Activated B cell treated with CpG ODN at 0.5 μM for 24 hours (primary cell): ENCODE measurements around the gene AMPD2. TPM values are rescaled to one million over a fixed set of nuclear protein-coding genes. Genes with fewer than 3 reads are reported as not detected.
"Not testable (repeated sequence)": the region's sequence is repeated elsewhere in the genome, so short reads cannot be mapped to it uniquely, and the experiment has no call there.

Experiments used
- ATAC-seq: fragments of 200-7000 bp; cut with Tn5 transposase; one replicate; pipeline ENCODE4 v1.10.0; 2021; ENCODE audit warnings: low read depth, mild to moderate bottlenecking, moderate library complexity
- CTCF ChIA-PET: fragments of 350-600 bp; sonication (Branson Sonifier 250); formaldehyde crosslinking; loops from one replicate; lab custom pipeline; 2021; ENCODE audit warnings: antibody characterized with exemption; lab: Charles Lee
- POLR2A ChIA-PET: fragments of 350-600 bp; sonication (Branson Sonifier 250); formaldehyde crosslinking; loops from one replicate; lab custom pipeline; 2021; ENCODE audit warnings: antibody characterized with exemption; lab: Charles Lee
- DNase-seq: peaks from one replicate; pipeline ENCODE4 v3.0.0; 2022
- H3K27ac Mint-ChIP-seq: one replicate; pipeline ENCODE4 v1.8.0; 2020; ENCODE audit warnings: mixed read lengths
- H3K27me3 Mint-ChIP-seq: one replicate; pipeline ENCODE4 v1.8.0; 2021; ENCODE audit warnings: mixed read lengths
- H3K36me3 Mint-ChIP-seq: one replicate; pipeline ENCODE4 v1.8.0; 2021; ENCODE audit warnings: low read depth, mixed read lengths
- H3K4me1 Mint-ChIP-seq: one replicate; pipeline ENCODE4 v1.8.0; 2021; ENCODE audit warnings: mixed read lengths
- H3K4me3 Mint-ChIP-seq: one replicate; pipeline ENCODE4 v1.8.0; 2020; ENCODE audit warnings: mild to moderate bottlenecking, mixed read lengths
- H3K9me3 Mint-ChIP-seq: one replicate; pipeline ENCODE4 v1.8.0; 2020; ENCODE audit warnings: mixed read lengths
- intact Hi-C: fragments of 100-400 bp; cut with micrococcal nuclease; formaldehyde crosslinking; loops from one replicate; pipeline ENCODE4 v1.15.1; 2024
- total RNA-seq: library from RNA; stranded (reverse); gene quantifications from 2 replicates; pipeline ENCODE4 v1.2.3, GENCODE V29; 2022
- TF ChIP-seq, protein P1 (sequence below): fragments of 200-600 bp; IDR thresholded peaks from one replicate; pipeline ENCODE4 v1.8.0; 2022; ENCODE audit warnings: antibody characterized with exemption, mild to moderate bottlenecking

Gene AMPD2
- total RNA-seq, 1 donor from 2014 or later = 64.9 TPM

DNA sequence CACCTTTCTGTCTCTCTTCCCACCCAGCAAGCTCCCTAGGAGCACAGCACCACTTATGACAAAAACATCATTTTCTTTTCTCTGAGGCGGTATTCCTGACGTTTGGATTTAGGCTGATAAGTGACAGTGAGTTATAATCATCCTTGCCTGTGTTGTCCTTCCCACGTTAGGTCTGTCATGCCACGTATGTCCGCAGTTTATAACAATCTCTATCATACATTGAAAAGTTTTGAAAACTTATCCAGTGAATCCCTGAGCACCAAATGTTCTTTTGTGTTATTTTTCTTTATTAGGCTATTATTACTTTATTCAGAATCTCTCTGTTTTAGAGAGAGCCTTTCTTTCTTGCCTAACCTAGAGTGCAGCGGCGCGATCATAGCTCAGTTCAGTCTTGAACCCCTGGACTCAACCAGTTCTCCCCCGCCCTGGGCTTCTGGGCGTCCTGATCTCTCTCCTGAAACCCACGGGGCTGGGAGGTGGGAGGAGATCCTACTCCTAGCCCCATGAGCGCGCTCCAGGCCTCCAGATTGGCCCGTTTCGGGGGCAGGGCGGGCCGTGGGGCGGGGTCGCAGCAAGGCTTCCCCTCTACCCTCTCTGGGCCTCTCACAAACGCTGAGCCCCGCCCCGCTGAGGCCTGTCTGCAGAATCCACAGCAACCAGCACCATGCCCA, 48.0 kb downstream of the AMPD2 start, which contains the start of gene GSTM2:
TSS of gene GSTM2 (plus strand) at position 606 of the 671 bp plus-strand sequence. CDS start at position 665, 59 bp downstream.
- H3K4me3 Mint-ChIP-seq = peak within 1 kb of the TSS; percentile 80
- CTCF ChIA-PET = interaction anchor here (0.9 kb wide), 1 partner anchor 27 kb away, joined by 4 read pairs; no protein-coding TSS in a partner anchor
- TF ChIP-seq, protein P1, sequence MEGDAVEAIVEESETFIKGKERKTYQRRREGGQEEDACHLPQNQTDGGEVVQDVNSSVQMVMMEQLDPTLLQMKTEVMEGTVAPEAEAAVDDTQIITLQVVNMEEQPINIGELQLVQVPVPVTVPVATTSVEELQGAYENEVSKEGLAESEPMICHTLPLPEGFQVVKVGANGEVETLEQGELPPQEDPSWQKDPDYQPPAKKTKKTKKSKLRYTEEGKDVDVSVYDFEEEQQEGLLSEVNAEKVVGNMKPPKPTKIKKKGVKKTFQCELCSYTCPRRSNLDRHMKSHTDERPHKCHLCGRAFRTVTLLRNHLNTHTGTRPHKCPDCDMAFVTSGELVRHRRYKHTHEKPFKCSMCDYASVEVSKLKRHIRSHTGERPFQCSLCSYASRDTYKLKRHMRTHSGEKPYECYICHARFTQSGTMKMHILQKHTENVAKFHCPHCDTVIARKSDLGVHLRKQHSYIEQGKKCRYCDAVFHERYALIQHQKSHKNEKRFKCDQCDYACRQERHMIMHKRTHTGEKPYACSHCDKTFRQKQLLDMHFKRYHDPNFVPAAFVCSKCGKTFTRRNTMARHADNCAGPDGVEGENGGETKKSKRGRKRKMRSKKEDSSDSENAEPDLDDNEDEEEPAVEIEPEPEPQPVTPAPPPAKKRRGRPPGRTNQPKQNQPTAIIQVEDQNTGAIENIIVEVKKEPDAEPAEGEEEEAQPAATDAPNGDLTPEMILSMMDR = no peak
- peaks cover 21% of the 10 kb centered on the region for H3K4me1 Mint-ChIP-seq
- ATAC-seq (peak; percentile 100), DNase-seq (peak; percentile 63)
- intact Hi-C loops = loop anchor here (1.0 kb wide), 1 partner anchor 29 kb away; no protein-coding TSS in a partner anchor
- no peaks in the 10 kb centered on the region for H3K27me3 Mint-ChIP-seq
- H3K9me3 Mint-ChIP-seq = no peaks in the 10 kb centered on the region
- no peaks in the 10 kb centered on the region for H3K36me3 Mint-ChIP-seq
- POLR2A ChIA-PET = interaction anchor here (0.7 to 1.2 kb wide), 2 partner anchors 12 to 126 kb away, joined by 3 read pairs; partner anchors contain the start of gene GSTM4
- H3K27ac Mint-ChIP-seq = no peak within 1 kb of the TSS

DNA sequence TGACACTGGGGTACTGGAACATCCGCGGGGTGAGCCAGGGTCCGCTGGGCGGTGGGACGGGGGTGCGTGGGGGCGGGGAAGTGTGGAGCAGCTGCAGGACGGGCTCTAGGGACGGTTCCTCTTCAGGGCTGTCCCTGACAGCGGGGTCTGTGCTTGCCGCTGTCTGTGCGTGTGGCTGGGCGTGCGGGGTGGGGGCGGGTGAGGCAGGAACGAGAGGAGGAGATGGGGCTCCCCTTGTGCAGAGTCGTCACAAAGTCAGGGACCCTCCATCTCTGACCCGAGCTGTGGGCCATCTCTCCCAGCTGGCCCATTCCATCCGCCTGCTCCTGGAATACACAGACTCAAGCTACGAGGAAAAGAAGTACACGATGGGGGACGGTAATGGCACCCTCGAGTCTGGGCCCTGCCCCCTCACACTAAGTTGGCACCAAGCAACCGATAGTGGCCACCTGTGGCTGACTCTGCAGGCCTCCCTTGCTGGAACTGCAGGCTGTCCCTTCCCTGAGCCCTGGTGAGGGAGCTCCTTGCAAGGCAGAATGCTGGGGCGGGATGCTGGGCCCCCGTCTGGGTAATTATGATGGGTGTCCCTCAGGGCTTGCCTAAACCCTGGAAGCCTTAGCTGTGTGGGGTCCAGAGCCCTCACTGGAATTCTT, 48.6 kb downstream of the AMPD2 start:
- ATAC-seq = peak; percentile 50
- intact Hi-C loops = no loop called here
- Mint-ChIP-seq H3K4me1 (peaks cover 21% of the 10 kb centered on the region), H3K27me3 (no peaks in the 10 kb centered on the region), H3K27ac (no peak overlapping the region), H3K9me3 (no peaks in the 10 kb centered on the region), H3K36me3 (no peaks in the 10 kb centered on the region), H3K4me3 (peak overlapping the region; percentile 80)
- POLR2A ChIA-PET = interaction anchor here (0.7 to 1.2 kb wide), 2 partner anchors 13 to 125 kb away, joined by 3 read pairs; partner anchors contain the start of gene GSTM4
- CTCF ChIA-PET = interaction anchor here (0.9 kb wide), 1 partner anchor 28 kb away, joined by 4 read pairs; no protein-coding TSS in a partner anchor
- no peak for DNase-seq
- TF ChIP-seq, protein P1 = no peak

DNA sequence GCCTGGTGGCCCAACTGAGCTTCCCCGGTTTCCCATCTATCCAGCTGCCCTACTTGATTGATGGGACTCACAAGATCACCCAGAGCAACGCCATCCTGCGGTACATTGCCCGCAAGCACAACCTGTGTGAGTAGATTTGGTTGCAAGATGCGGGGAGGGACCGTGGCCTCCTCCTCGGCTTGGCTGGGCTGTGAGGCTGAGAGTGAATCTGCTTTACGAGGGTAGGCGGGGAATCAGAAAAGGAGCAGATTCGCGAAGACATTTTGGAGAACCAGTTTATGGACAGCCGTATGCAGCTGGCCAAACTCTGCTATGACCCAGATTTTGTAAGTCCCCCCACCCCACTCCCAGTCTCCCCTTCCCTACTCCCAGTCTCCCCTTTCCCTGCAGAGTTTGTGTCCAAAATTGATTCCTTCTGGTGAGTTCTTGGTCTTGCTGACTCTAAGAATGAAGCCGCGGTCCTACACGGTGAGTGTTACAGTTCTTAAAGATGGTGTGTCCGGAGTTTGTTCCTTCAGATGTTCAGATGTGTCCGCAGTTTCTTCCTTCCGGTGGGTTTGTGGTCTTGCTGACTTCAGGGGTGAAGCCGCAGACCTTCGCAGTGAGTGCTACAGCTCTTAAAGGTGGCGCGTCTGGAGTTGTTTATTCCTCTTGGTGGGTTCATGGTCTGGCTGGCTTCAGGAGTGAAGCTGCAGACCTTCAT, 49.8 kb downstream of the AMPD2 start:
- ATAC-seq (no peak), DNase-seq (no peak)
- Mint-ChIP-seq H3K4me3 (peak overlapping the region; percentile 21), H3K27me3 (no peaks in the 10 kb centered on the region), H3K9me3 (no peaks in the 10 kb centered on the region), H3K36me3 (no peaks in the 10 kb centered on the region), H3K27ac (no peak overlapping the region), H3K4me1 (peaks cover 21% of the 10 kb centered on the region)
- ChIA-PET POLR2A (no interaction called here), CTCF (interaction anchor here (1.2 to 1.6 kb wide), 2 partner anchors 107 to 315 kb away, joined by 3 to 4 read pairs; partner anchors contain the start of gene AHCYL1)
- intact Hi-C loops = no loop called here
- TF ChIP-seq, protein P1 = no peak

DNA sequence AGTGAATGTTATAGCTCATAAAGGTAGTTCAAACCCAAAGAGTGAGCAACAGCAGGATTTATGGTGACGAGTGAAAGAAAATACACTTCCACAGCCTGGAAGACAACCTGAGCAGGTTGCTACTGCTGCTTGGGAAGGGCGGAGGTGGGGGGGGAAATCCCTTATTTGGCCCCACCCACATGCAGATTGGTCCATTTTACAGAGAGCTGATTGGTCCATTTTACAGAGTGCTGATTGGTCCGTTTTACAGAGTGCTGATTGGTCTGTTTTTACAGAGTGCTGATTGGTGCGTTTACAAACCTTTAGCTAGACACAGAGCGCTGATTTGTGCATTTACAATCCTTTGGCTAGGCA, 50.3 kb downstream of the AMPD2 start:
- H3K27ac Mint-ChIP-seq, H3K9me3 Mint-ChIP-seq, DNase-seq, H3K36me3 Mint-ChIP-seq, intact Hi-C loops, ATAC-seq, H3K27me3 Mint-ChIP-seq: not testable (repeated sequence)
- CTCF ChIA-PET = interaction anchor here (1.2 to 1.6 kb wide), 2 partner anchors 107 to 315 kb away, joined by 3 to 4 read pairs; partner anchors contain the start of gene AHCYL1
- Mint-ChIP-seq H3K4me3 (peak overlapping the region; percentile 21), H3K4me1 (peaks cover 21% of the 10 kb centered on the region)
- POLR2A ChIA-PET = interaction anchor here (0.6 to 0.7 kb wide), 2 partner anchors 310 to 452 kb away, joined by 3 to 7 read pairs; no protein-coding TSS in a partner anchor

DNA sequence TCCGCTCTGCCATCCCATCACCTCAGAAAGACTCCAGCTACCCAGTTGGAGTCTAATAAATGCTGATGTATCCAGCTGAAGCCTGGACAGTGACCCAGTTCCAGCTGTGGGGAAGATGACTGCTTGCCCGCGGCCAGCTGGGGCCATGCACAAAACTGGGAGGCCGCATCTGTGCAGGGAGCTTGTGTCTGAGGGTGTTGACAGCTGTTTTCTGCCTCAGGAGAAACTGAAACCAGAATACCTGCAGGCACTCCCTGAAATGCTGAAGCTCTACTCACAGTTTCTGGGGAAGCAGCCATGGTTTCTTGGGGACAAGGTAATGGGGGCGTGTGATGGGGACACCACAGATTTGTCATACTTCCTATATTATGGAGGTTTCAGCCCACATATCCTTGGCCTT, 51.4 kb downstream of the AMPD2 start:
- Mint-ChIP-seq H3K4me1 (peaks cover 21% of the 10 kb centered on the region), H3K36me3 (no peaks in the 10 kb centered on the region), H3K4me3 (no peak overlapping the region), H3K27me3 (no peaks in the 10 kb centered on the region), H3K27ac (no peak overlapping the region), H3K9me3 (no peaks in the 10 kb centered on the region)
- intact Hi-C loops = no loop called here
- POLR2A ChIA-PET = interaction anchor here (0.7 to 1.0 kb wide), 2 partner anchors 43 to 55 kb away, joined by 4 to 6 read pairs; no protein-coding TSS in a partner anchor
- no peak for DNase-seq
- ATAC-seq = no peak
- CTCF ChIA-PET = interaction anchor here (0.8 to 1.0 kb wide), 2 partner anchors 16 to 31 kb away, joined by 3 read pairs; no protein-coding TSS in a partner anchor
- TF ChIP-seq, protein P1 = no peak

DNA sequence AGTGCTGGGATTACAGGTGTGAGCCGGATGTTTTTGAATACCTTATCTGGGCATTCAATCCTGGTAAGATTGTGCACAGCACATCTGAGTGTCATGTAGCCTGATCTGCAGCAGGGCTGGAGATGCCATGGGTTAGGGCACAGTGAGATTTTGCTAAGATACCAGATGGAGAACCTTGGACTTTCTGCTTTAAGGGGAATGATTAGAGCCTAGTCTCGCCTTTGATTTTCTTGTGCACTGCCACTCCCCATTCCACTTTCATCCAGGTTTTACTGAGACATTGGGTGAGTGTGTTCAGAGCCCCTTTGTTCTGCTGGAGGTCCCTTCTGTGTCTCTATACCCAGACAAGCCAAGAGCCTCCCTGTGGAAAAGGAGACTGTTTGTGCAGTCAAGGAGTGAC, 54.2 kb downstream of the AMPD2 start:
- H3K27ac Mint-ChIP-seq, H3K4me3 Mint-ChIP-seq, H3K36me3 Mint-ChIP-seq, DNase-seq, H3K27me3 Mint-ChIP-seq, H3K9me3 Mint-ChIP-seq, POLR2A ChIA-PET, ATAC-seq, intact Hi-C loops, H3K4me1 Mint-ChIP-seq, CTCF ChIA-PET: not testable (repeated sequence)

DNA sequence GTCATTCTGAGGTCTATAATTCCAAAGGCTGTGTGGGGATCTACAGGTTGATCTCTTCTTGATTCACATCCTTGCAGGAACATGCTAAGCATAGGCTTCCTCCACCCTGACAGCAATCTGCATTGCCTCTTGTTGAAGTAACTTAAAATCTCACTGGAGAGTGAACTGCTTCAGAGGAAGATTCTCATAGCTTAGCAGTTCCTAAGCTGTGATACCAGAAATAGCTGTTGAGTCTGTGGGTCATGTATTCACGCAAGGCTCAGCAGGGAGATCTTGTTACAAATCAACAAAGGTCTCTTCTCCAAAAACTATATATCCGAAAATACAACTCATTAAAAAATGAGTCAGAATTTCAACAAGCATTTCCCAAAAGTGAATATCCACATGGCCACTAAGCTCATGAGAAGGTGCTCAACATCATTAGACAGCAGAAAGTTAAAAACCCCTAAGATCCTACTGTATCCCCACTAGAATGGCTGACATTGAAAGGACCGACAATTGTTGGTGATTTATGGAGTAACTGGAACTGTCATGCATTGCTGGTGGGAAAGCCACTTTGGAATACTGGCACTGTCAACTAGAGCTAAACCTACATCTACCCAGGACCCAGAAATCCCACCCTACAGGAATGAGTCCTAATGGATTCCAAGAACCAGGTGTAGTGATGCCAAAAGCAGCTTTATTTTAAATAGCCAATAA, 57.2 kb downstream of the AMPD2 start:
- CTCF ChIA-PET = interaction anchor here (1.5 kb wide), 1 partner anchor 36 kb away, joined by 5 read pairs; no protein-coding TSS in a partner anchor
- H3K4me3 Mint-ChIP-seq, H3K27me3 Mint-ChIP-seq, intact Hi-C loops, H3K27ac Mint-ChIP-seq, H3K36me3 Mint-ChIP-seq, POLR2A ChIA-PET, H3K9me3 Mint-ChIP-seq, ATAC-seq, H3K4me1 Mint-ChIP-seq, DNase-seq: not testable (repeated sequence)
